ENCODE data around the gene PRKCH. TPM values are rescaled to one million over a fixed set of nuclear protein-coding genes. Genes with fewer than 3 reads are reported as not detected.

The PRKCH gene
- total RNA-seq, 2 donors from 2014 or later: 27.6 to 33.9 TPM

DNA sequence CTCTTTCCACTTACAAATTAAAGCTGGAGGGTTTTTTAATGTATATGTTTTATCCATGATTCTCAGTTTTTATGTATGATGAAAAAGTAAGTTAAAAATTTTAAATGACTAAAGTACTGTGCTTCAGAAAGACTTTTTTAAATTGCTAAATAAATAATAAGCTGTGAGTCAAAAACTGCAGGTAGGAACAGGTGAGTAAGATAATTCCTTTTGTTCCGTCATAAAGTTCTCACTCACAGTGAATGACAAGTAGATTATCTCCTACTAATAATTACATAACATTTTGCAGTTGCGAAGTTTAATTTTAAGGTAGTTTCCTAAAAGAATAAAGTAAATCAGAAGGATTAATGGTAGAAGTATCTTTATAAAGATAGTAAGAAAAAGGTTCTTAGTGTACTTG, 78.0 kb downstream of the PRKCH start:
- TF ChIP-seq POLR2AphosphoS5 (IDR thresholded peaks at IDR 0.05) (no peak), POLR2A (IDR thresholded peaks at IDR 0.05) (no peak)
- TF ChIP-seq, protein P1, sequence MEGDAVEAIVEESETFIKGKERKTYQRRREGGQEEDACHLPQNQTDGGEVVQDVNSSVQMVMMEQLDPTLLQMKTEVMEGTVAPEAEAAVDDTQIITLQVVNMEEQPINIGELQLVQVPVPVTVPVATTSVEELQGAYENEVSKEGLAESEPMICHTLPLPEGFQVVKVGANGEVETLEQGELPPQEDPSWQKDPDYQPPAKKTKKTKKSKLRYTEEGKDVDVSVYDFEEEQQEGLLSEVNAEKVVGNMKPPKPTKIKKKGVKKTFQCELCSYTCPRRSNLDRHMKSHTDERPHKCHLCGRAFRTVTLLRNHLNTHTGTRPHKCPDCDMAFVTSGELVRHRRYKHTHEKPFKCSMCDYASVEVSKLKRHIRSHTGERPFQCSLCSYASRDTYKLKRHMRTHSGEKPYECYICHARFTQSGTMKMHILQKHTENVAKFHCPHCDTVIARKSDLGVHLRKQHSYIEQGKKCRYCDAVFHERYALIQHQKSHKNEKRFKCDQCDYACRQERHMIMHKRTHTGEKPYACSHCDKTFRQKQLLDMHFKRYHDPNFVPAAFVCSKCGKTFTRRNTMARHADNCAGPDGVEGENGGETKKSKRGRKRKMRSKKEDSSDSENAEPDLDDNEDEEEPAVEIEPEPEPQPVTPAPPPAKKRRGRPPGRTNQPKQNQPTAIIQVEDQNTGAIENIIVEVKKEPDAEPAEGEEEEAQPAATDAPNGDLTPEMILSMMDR (IDR thresholded peaks at IDR 0.05): no peak
- no peaks in the 10 kb centered on the region for H3K36me3 ChIP-seq
- intact Hi-C loops (cut with DNase I): no loop called here
- no peak overlapping the region for H3K4me3 ChIP-seq
- DNase-seq (ENCODE audit: low spot score): no peak
- WGBS: 58% methylated on average over 2 of the region's 2 CpGs
- no peak overlapping the region for H3K27ac ChIP-seq
- no peaks in the 10 kb centered on the region for H3K4me1 ChIP-seq (replicated peaks)
- H3K9me3 ChIP-seq: no peaks in the 10 kb centered on the region
- no peaks in the 10 kb centered on the region for H3K27me3 ChIP-seq (replicated peaks; ENCODE audit: insufficient read depth)

DNA sequence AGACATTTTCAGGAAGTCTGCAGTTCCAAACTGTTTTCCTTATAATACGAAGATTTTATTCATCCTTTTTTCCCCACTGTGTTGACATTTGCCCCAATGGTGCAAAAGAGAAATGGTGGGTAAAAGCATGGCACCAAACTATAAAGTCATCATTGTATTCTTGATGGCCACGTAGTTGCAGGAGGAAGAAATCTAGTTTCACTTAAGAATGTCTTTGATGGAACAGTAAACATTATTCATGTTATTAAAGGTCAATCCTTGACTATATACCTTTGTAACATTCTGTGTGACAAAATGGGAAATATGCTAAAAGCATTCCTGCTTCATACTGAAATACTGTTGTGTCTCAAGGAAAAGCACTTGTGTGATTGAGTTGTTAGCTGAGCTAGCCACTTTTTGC, 80.1 kb downstream of the PRKCH start:
- Histone ChIP-seq H3K36me3 (no peaks in the 10 kb centered on the region), H3K27ac (no peak overlapping the region), H3K4me3 (no peak overlapping the region), H3K9me3 (no peaks in the 10 kb centered on the region), H3K27me3 (replicated peaks; ENCODE audit: insufficient read depth) (no peaks in the 10 kb centered on the region), H3K4me1 (replicated peaks) (no peaks in the 10 kb centered on the region)
- intact Hi-C loops (cut with DNase I): no loop called here
- TF ChIP-seq, protein P1 (IDR thresholded peaks at IDR 0.05): no peak
- TF ChIP-seq POLR2A (IDR thresholded peaks at IDR 0.05) (no peak), POLR2AphosphoS5 (IDR thresholded peaks at IDR 0.05) (no peak)
- whole genome bisulfite sequencing: 73% methylated on average over 2 of the region's 2 CpGs
- DNase-seq (ENCODE audit: low spot score): no peak

DNA sequence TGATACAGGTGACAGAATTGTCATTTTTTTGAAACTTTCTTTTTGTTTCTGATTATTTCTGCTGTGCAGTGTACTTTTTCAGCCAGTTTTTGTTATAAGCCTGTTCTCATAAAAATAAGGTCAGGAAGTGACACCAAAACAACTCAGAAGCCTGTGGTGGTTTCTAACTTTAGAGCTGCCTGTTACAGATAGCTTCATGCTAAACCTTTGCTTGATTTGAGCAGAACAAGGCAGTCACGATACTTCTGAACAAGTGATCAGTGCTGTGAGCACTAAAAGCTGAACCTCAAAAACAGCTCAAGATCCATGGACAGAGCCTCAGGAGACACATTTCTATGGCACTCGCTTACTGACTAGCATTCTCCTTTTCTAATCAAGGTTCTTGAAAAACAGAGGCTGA, 82.0 kb downstream of the PRKCH start:
- Histone ChIP-seq H3K4me1 (replicated peaks) (no peaks in the 10 kb centered on the region), H3K4me3 (no peak overlapping the region), H3K9me3 (no peaks in the 10 kb centered on the region), H3K27ac (no peak overlapping the region), H3K36me3 (no peaks in the 10 kb centered on the region), H3K27me3 (replicated peaks; ENCODE audit: insufficient read depth) (no peaks in the 10 kb centered on the region)
- TF ChIP-seq, protein P1 (IDR thresholded peaks at IDR 0.05): no peak
- TF ChIP-seq POLR2A (IDR thresholded peaks at IDR 0.05): no peak
- intact Hi-C loops (cut with DNase I): no loop called here
- 80% methylated on average over 2 of the region's 2 CpGs for WGBS
- DNase-seq (ENCODE audit: low spot score): no peak

DNA sequence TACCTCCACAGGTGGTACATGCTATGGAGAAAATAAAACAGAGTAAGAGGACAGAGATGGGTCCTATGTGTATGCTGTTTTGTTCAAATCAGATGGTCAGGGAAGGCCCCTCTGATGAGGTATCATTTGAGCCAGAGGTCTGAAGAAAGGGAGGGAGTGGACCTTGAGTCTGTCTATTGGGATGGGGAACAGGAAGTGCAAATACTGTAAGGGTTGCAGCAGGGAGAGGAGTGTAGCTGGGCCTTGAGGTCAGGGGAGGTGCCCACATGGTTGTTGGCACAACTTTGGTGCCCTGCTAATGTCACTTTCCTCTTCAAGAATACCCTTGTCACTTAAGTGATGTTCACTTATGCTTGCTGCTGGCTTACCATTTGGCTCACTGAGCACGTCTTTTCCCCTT, 83.3 kb downstream of the PRKCH start:
- DNase-seq (ENCODE audit: low spot score): no peak
- Histone ChIP-seq H3K27me3 (replicated peaks; ENCODE audit: insufficient read depth) (no peaks in the 10 kb centered on the region), H3K4me3 (no peak overlapping the region), H3K9me3 (no peaks in the 10 kb centered on the region), H3K4me1 (replicated peaks) (no peaks in the 10 kb centered on the region), H3K27ac (no peak overlapping the region), H3K36me3 (no peaks in the 10 kb centered on the region)
- TF ChIP-seq POLR2AphosphoS5 (IDR thresholded peaks at IDR 0.05) (no peak), POLR2A (IDR thresholded peaks at IDR 0.05) (no peak)
- TF ChIP-seq, protein P1 (IDR thresholded peaks at IDR 0.05): no peak
- intact Hi-C loops (cut with DNase I): no loop called here
- 79% methylated on average over 1 of the region's 1 CpG for WGBS

DNA sequence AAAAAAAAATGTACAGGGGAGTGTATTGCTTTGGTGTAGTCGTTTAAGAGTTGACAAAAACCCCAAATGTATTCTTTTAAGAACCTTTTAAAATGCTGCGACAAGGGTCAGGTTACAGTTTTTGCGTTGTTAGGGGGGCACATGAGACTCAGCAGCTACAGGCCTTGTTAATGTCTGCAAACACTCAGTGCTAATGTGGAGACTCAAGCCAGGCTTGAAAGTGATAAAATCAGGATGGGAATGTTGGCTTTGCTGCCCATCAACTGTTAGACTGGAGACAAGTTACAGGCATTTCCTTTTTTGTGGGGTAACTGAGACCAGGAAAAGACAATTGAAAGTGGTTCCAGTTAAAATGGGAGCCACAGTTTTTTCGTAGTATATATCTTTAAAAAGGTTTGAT, 84.8 kb downstream of the PRKCH start:
- TF ChIP-seq POLR2AphosphoS5 (IDR thresholded peaks at IDR 0.05): no peak
- 19% methylated on average over 4 of the region's 4 CpGs for whole genome bisulfite sequencing
- Histone ChIP-seq H3K27me3 (replicated peaks; ENCODE audit: insufficient read depth) (no peaks in the 10 kb centered on the region), H3K9me3 (no peaks in the 10 kb centered on the region), H3K27ac (no peak overlapping the region), H3K36me3 (no peaks in the 10 kb centered on the region), H3K4me1 (replicated peaks) (no peaks in the 10 kb centered on the region), H3K4me3 (no peak overlapping the region)
- no peak for DNase-seq (ENCODE audit: low spot score)
- intact Hi-C loops (cut with DNase I): no loop called here
